ENCODE data around the gene CDH11. TPM values are rescaled to one million over a fixed set of nuclear protein-coding genes. Genes with fewer than 3 reads are reported as not detected.

Gene CDH11
- total RNA-seq, 1 donor from 2014 or later: 31.7 TPM

- TF ChIP-seq, protein P1, sequence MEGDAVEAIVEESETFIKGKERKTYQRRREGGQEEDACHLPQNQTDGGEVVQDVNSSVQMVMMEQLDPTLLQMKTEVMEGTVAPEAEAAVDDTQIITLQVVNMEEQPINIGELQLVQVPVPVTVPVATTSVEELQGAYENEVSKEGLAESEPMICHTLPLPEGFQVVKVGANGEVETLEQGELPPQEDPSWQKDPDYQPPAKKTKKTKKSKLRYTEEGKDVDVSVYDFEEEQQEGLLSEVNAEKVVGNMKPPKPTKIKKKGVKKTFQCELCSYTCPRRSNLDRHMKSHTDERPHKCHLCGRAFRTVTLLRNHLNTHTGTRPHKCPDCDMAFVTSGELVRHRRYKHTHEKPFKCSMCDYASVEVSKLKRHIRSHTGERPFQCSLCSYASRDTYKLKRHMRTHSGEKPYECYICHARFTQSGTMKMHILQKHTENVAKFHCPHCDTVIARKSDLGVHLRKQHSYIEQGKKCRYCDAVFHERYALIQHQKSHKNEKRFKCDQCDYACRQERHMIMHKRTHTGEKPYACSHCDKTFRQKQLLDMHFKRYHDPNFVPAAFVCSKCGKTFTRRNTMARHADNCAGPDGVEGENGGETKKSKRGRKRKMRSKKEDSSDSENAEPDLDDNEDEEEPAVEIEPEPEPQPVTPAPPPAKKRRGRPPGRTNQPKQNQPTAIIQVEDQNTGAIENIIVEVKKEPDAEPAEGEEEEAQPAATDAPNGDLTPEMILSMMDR (conservative IDR thresholded peaks at IDR 0.05): no peak
- no peaks in the 10 kb centered on the region for H3K9me3 Mint-ChIP-seq
- no peak for DNase-seq (ENCODE audit: low read depth, low spot score)
- H3K36me3 Mint-ChIP-seq (ENCODE audit: low read depth): peaks cover 7% of the 10 kb centered on the region
- H3K27me3 Mint-ChIP-seq (ENCODE audit: low read depth): peaks cover 71% of the 10 kb centered on the region
- no peak overlapping the region for H3K27ac Mint-ChIP-seq (ENCODE audit: unreplicated experiment)
- no peaks in the 10 kb centered on the region for H3K4me1 Mint-ChIP-seq
- H3K4me3 Mint-ChIP-seq: no peak overlapping the region
These were observed 171.6 kb downstream of the CDH11 start for GRCh38 chr16:64950262-64950661.

GRCh38 chr16:64948056-64948455, 173.8 kb downstream of the CDH11 start:
- TF ChIP-seq, protein P1 (conservative IDR thresholded peaks at IDR 0.05): no peak
- no peak for DNase-seq (ENCODE audit: low read depth, low spot score)
- Mint-ChIP-seq H3K4me3 (no peak overlapping the region), H3K27me3 (ENCODE audit: low read depth) (peaks cover 79% of the 10 kb centered on the region), H3K4me1 (no peaks in the 10 kb centered on the region), H3K36me3 (ENCODE audit: low read depth) (peaks cover 9% of the 10 kb centered on the region), H3K27ac (ENCODE audit: unreplicated experiment) (no peak overlapping the region), H3K9me3 (no peaks in the 10 kb centered on the region)

GRCh38 chr16:64947651-64948050, 174.2 kb downstream of the CDH11 start:
- Mint-ChIP-seq H3K27me3 (ENCODE audit: low read depth) (peaks cover 82% of the 10 kb centered on the region), H3K9me3 (no peaks in the 10 kb centered on the region), H3K4me1 (no peaks in the 10 kb centered on the region), H3K27ac (ENCODE audit: unreplicated experiment) (no peak overlapping the region), H3K36me3 (ENCODE audit: low read depth) (peaks cover 9% of the 10 kb centered on the region), H3K4me3 (no peak overlapping the region)
- TF ChIP-seq, protein P1 (conservative IDR thresholded peaks at IDR 0.05): no peak
- DNase-seq (ENCODE audit: low read depth, low spot score): no peak

DNA sequence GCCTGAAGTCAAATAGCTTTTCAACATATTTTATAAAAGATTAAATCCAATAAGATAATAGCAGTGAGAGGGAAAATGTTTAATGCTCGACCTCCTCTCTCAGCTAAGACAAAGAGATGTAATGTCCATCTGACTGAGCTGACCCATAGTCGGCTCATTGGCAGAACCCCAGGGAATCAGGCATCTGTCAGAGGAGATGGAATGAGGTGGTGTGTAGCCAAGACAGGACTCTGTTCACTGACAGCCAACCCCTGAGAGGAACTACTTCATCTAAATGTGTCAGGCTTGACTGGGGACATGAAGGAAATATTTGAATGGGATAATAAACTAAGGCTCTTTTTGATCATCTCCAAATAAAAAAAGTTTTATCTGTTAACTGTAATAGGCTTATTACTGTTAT, 188.0 kb downstream of the CDH11 start:
- H3K36me3 Mint-ChIP-seq (ENCODE audit: low read depth): no peaks in the 10 kb centered on the region
- peaks cover 17% of the 10 kb centered on the region for H3K27me3 Mint-ChIP-seq (ENCODE audit: low read depth)
- TF ChIP-seq, protein P1 (conservative IDR thresholded peaks at IDR 0.05): no peak
- peaks cover 2% of the 10 kb centered on the region for H3K9me3 Mint-ChIP-seq
- no peaks in the 10 kb centered on the region for H3K4me1 Mint-ChIP-seq
- DNase-seq (ENCODE audit: low read depth, low spot score): no peak
- H3K27ac Mint-ChIP-seq (ENCODE audit: unreplicated experiment): no peak overlapping the region
- no peak overlapping the region for H3K4me3 Mint-ChIP-seq

GRCh38 chr16:64926476-64926875, 195.4 kb downstream of the CDH11 start:
- Mint-ChIP-seq H3K4me3 (no peak overlapping the region), H3K27ac (ENCODE audit: unreplicated experiment) (no peak overlapping the region), H3K36me3 (ENCODE audit: low read depth) (peaks cover 10% of the 10 kb centered on the region), H3K27me3 (ENCODE audit: low read depth) (peaks cover 10% of the 10 kb centered on the region), H3K9me3 (peaks cover 22% of the 10 kb centered on the region), H3K4me1 (no peaks in the 10 kb centered on the region)
- TF ChIP-seq, protein P1 (conservative IDR thresholded peaks at IDR 0.05): no peak
- DNase-seq (ENCODE audit: low read depth, low spot score): no peak

GRCh38 chr16:64925166-64925565, 196.7 kb downstream of the CDH11 start:
- Mint-ChIP-seq H3K4me1 (no peaks in the 10 kb centered on the region), H3K27ac (ENCODE audit: unreplicated experiment) (no peak overlapping the region), H3K4me3 (no peak overlapping the region), H3K27me3 (ENCODE audit: low read depth) (peaks cover 13% of the 10 kb centered on the region), H3K36me3 (ENCODE audit: low read depth) (peaks cover 10% of the 10 kb centered on the region), H3K9me3 (peaks cover 20% of the 10 kb centered on the region)
- DNase-seq (ENCODE audit: low read depth, low spot score): no peak
- TF ChIP-seq, protein P1 (conservative IDR thresholded peaks at IDR 0.05): no peak
